Panc1 (cell line): ENCODE data around the gene NAT9. TPM values are rescaled to one million over a fixed set of nuclear protein-coding genes. Genes with fewer than 3 reads are reported as not detected.

Experiments
- ATAC-seq: fragments of 200-7000 bp; cut with Tn5 transposase; 2 replicates; pipeline ENCODE4 v1.9.1; 2020; ENCODE audit warnings: mild to moderate bottlenecking, moderate library complexity
- Bru-seq: library from RNA; stranded (reverse); fragments of 400-500 nt; gene quantifications from one replicate; lab custom pipeline; 2021; lab: Mats Ljungman, UMichigan
- BruChase-seq, 2 experiments: library from RNA; stranded (reverse); fragments of 400-500 nt; gene quantifications; one replicate each; lab custom pipeline; 2021; lab: Mats Ljungman, UMichigan
- BruUV-seq: library from RNA; stranded (reverse); fragments of 400-500 nt; replicated peaks from 2 replicates; lab custom pipeline; 2021; lab: Mats Ljungman, UMichigan
- CTCF ChIA-PET: fragments of 300-600 bp; sonication (Branson Sonifier 250); formaldehyde crosslinking; loops from one replicate; lab custom pipeline; 2022; ENCODE audit warnings: antibody characterized with exemption; lab: Charles Lee
- POLR2A ChIA-PET: fragments of 300-600 bp; sonication (Branson Sonifier 250); formaldehyde crosslinking; loops from one replicate; lab custom pipeline; 2022; ENCODE audit warnings: antibody characterized with exemption; lab: Charles Lee
- DNase-seq: peaks from one replicate; pipeline ENCODE4 v3.0.0-alpha.2; 2010; ENCODE audit warnings: low read depth, low spot score
- H3K27ac ChIP-seq: 2 replicates; pipeline ENCODE4 v1.5.1; 2011; ENCODE audit warnings: mild to moderate bottlenecking, low read length, inconsistent platforms
- H3K27me3 ChIP-seq: fragments of 200-500 bp; sonication (Bioruptor generic); 2 replicates; pipeline ENCODE4 v1.6.0; 2014; ENCODE audit warnings: low read length, inconsistent platforms; ENCODE audit not compliant: control insufficient read depth, insufficient read depth
- H3K36me3 ChIP-seq: fragments of 200-500 bp; sonication (Bioruptor generic); 2 replicates; pipeline ENCODE4 v1.5.1; 2014; ENCODE audit warnings: inconsistent platforms, mild to moderate bottlenecking, low read length, moderate library complexity; ENCODE audit not compliant: control insufficient read depth, insufficient read depth
- H3K4me1 ChIP-seq: 2 replicates; pipeline ENCODE4 v1.5.1; 2011; ENCODE audit warnings: inconsistent platforms, mild to moderate bottlenecking, low read length, moderate library complexity; ENCODE audit not compliant: control insufficient read depth, insufficient read depth
- H3K4me3 ChIP-seq, 2 experiments: 2 replicates each; pipeline ENCODE4 v1.5.1; 2011 to 2012; ENCODE audit warnings: low read depth in 2 of 2, low read length in 2 of 2, mild to moderate bottlenecking in 2 of 2, inconsistent platforms in 1 of 2, moderate library complexity in 1 of 2
- H3K9me3 ChIP-seq: fragments of 200-500 bp; sonication (Bioruptor generic); 2 replicates; pipeline ENCODE4 v1.5.1; 2014; ENCODE audit warnings: low read depth, mild to moderate bottlenecking, inconsistent platforms, low read length, moderate library complexity; ENCODE audit not compliant: control insufficient read depth, insufficient read depth
- CTCF ChIP-seq: fragments of 450-650 bp; IDR thresholded peaks from 2 replicates; pipeline ENCODE4 v1.5.1; 2017; ENCODE audit warnings: mild to moderate bottlenecking
- POLR2AphosphoS5 ChIP-seq: IDR thresholded peaks from 2 replicates; pipeline ENCODE4 v1.6.1; 2012; ENCODE audit warnings: mild to moderate bottlenecking, low read depth, low read length, moderate library complexity
- REST ChIP-seq, 2 experiments: IDR thresholded peaks; 2 replicates each; pipeline ENCODE4 v1.6.1; 2011 to 2012; ENCODE audit warnings: low read depth in 2 of 2, control low read depth in 1 of 2, low read length in 1 of 2, mild to moderate bottlenecking in 1 of 2, moderate library complexity in 1 of 2; ENCODE audit not compliant: insufficient read depth in 1 of 2
- SIN3A ChIP-seq: IDR thresholded peaks from 2 replicates; pipeline ENCODE4 v1.6.1; 2012; ENCODE audit warnings: low read depth, mild to moderate bottlenecking, low read length, moderate library complexity, borderline replicate concordance; ENCODE audit not compliant: insufficient read depth
- TCF7L2 ChIP-seq: IDR thresholded peaks from 2 replicates; pipeline ENCODE4 v1.6.1; 2011; ENCODE audit warnings: mild to moderate bottlenecking, low read depth, low read length, inconsistent platforms
- in situ Hi-C: cut with HindIII; loops from 2 replicates; pipeline ENCODE4 v1.10.0; 2016; ENCODE audit warnings: low sequenced_read_pairs, low pct_unique_long_range_greater_than_20kb
- intact Hi-C: fragments of 100-400 bp; cut with micrococcal nuclease; formaldehyde crosslinking; loops from one replicate; pipeline ENCODE4 v1.10.0; 2022; ENCODE audit not compliant: unreplicated experiment
- long read RNA-seq: library from polyadenylated mRNA; unstranded; transcript quantifications from one replicate; pipeline ENCODE4 v2.0.0, GENCODE V29; 2021; ENCODE audit not compliant: unreplicated experiment
- polyA plus RNA-seq: library from polyadenylated mRNA; unstranded; fragments of >200 nt; gene quantifications from one replicate; pipeline ENCODE4 v1.2.1, GENCODE V29; 2012; ENCODE audit warnings: missing spikeins; ENCODE audit not compliant: insufficient read length
- total RNA-seq: library from RNA; stranded (reverse); gene quantifications from one replicate; pipeline ENCODE4 v1.2.1, GENCODE V29; 2021; ENCODE audit not compliant: unreplicated experiment

The NAT9 gene
- 90.1 TPM for total RNA-seq
- polyA plus RNA-seq = 59.6 TPM
- percentile 86 among the genes with signal in this experiment for Bru-seq, nascent RNA
- BruChase-seq, experiment 1, labeled RNA remaining after a 2-hour chase = percentile 95 among the genes with signal in this experiment
- percentile 89 among the genes with signal in this experiment for BruChase-seq, experiment 2, labeled RNA remaining after a 6-hour chase
- long read RNA-seq, transcript NAT9-201 (7 exons, 1,875 nt) = minor isoform, 27 of 212 reads
- long read RNA-seq, transcript NAT9-225 (6 exons, 1,993 nt) = minor isoform, 11 of 212 reads
- long read RNA-seq, transcript NAT9-210 (7 exons, 1,860 nt) = major isoform, 35 of 212 reads
- long read RNA-seq, partial matches to known transcripts = 19 of 212 reads
- long read RNA-seq, other reads (novel, unspliced or antisense) = 106 of 212 reads

- ChIA-PET CTCF (interaction anchor here (1.2 to 1.5 kb wide), 3 partner anchors 11 to 119 kb away, joined by 3 to 9 read pairs (median 9); no protein-coding TSS in a partner anchor), POLR2A (interaction anchor here (0.6 kb wide), 2 partner anchors 33 to 1790 kb away, joined by 3 to 11 read pairs; no protein-coding TSS in a partner anchor)
- H3K4me1 ChIP-seq = peaks cover 10% of the 10 kb centered on the region; the same call in 1 of the 2 replicates
- no TSS peak for BruUV-seq
- in situ Hi-C loops (no loop called here), intact Hi-C loops (no loop called here)
- H3K27me3 ChIP-seq = no peaks in the 10 kb centered on the region
- TF ChIP-seq POLR2AphosphoS5 = peak; percentile 81
- TF ChIP-seq SIN3A = no peak; the same call in 1 of the 2 replicates
- TF ChIP-seq TCF7L2 = no peak
- no peak for TF ChIP-seq CTCF
- TF ChIP-seq REST (IDR thresholded peaks at IDR 0.05; ENCODE audit: insufficient read depth in 1 of 2, low read depth in 2 of 2, low read length in 1 of 2) = peak; percentile 62 to 85; a peak in 3 of 4 replicates
- peak; percentile 97 for ATAC-seq
- no peaks in the 10 kb centered on the region for H3K9me3 ChIP-seq
- H3K27ac ChIP-seq = peak within 1 kb of the TSS; percentile 90
- peaks cover 9% of the 10 kb centered on the region; the same call in 1 of the 2 replicates for H3K36me3 ChIP-seq
- peak; percentile 56 for DNase-seq
- H3K4me3 ChIP-seq = peak within 1 kb of the TSS; percentile 81 to 99
Measured at GRCh38 chr17:74776044-74776962, at the start of gene NAT9. TSS of gene NAT9 (minus strand) at chr17:74776345. CDS start at chr17:74775698, 647 bp downstream.

GRCh38 chr17:74824961-74825627 is 48.9 kb upstream of the NAT9 start:
- ATAC-seq (no peak), DNase-seq (no peak)
- H3K4me1 ChIP-seq = no peaks in the 10 kb centered on the region
- no TSS peak for BruUV-seq
- H3K27me3 ChIP-seq = no peaks in the 10 kb centered on the region
- H3K9me3 ChIP-seq = no peaks in the 10 kb centered on the region
- ChIA-PET CTCF (no interaction called here), POLR2A (no interaction called here)
- intact Hi-C loops (no loop called here), in situ Hi-C loops (no loop called here)
- no peak overlapping the region for H3K27ac ChIP-seq
- TF ChIP-seq REST (IDR thresholded peaks at IDR 0.05; ENCODE audit: insufficient read depth in 1 of 2, low read depth in 2 of 2, low read length in 1 of 2) (no peak), CTCF (no peak), SIN3A (no peak), TCF7L2 (no peak), POLR2AphosphoS5 (no peak)
- no peak overlapping the region for H3K4me3 ChIP-seq
- no peaks in the 10 kb centered on the region for H3K36me3 ChIP-seq
